HG03457 (cell line): Measurements from ENCODE around the gene STARD13.

Experiments used
- ATAC-seq: cut with Tn5 transposase; IDR thresholded peaks from one replicate; pipeline ENCODE4 v1.9.1; 2021; ENCODE audit warnings: moderate number of reproducible peaks; ENCODE audit not compliant: unreplicated experiment

The STARD13 gene, protein sequence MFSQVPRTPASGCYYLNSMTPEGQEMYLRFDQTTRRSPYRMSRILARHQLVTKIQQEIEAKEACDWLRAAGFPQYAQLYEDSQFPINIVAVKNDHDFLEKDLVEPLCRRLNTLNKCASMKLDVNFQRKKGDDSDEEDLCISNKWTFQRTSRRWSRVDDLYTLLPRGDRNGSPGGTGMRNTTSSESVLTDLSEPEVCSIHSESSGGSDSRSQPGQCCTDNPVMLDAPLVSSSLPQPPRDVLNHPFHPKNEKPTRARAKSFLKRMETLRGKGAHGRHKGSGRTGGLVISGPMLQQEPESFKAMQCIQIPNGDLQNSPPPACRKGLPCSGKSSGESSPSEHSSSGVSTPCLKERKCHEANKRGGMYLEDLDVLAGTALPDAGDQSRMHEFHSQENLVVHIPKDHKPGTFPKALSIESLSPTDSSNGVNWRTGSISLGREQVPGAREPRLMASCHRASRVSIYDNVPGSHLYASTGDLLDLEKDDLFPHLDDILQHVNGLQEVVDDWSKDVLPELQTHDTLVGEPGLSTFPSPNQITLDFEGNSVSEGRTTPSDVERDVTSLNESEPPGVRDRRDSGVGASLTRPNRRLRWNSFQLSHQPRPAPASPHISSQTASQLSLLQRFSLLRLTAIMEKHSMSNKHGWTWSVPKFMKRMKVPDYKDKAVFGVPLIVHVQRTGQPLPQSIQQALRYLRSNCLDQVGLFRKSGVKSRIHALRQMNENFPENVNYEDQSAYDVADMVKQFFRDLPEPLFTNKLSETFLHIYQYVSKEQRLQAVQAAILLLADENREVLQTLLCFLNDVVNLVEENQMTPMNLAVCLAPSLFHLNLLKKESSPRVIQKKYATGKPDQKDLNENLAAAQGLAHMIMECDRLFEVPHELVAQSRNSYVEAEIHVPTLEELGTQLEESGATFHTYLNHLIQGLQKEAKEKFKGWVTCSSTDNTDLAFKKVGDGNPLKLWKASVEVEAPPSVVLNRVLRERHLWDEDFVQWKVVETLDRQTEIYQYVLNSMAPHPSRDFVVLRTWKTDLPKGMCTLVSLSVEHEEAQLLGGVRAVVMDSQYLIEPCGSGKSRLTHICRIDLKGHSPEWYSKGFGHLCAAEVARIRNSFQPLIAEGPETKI

DNA sequence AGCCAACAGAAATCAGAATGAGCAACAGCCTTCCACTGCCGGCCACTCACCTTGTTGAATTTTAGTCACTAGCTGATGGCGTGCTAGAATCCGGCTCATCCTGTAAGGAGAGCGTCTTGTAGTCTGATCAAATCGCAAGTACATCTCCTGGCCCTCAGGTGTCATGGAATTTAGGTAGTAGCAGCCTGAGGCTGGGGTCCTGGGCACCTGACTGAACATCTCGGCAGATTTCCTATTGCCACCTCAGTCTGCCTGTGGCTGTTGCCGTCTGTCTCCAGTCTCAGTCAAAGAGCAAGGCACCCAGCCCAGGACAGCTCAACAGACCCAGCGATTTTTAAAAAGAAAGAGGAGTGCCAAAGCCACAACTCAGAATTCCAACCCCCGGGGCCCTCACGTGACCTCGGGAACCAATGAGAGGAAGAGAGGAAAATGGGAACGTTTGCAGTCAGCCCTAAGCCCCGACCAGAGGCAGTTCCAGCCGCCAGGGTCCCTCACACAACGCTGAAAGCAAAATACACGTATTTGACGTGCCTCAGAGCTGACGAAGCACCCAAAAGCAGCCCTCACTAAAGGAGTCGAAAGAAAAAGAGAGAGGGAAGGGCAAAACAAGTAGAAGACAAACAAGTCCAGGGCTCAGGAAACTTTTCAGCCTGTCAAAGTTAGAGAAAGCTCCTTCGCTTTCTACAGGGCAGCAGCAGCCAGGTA is at the start of gene STARD13:
Gene STARD13 (minus strand): TSS at position 336 of the 705 bp plus-strand sequence. CDS start 117 bp downstream, at position 219.
- ATAC-seq: peak; percentile 40

DNA sequence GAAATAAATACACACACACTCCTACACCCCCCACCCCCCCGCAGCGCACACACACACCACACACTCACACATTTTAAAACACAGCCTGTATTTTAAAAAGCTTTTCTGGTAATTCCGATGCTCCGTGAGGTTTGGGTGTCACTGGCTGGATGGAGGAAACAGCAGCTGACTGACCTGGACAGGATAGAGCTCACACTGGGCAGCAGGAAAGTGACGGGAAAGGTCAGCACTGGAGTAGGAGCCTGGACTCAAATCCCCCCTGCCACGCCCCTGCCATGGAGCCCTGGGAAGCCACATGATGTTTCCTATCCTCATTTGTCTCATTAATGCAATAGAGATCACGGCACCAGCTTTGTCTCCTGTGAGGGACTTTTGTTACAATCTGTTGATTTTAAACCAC is 49.3 kb upstream of the STARD13 start:
- ATAC-seq: no peak

DNA sequence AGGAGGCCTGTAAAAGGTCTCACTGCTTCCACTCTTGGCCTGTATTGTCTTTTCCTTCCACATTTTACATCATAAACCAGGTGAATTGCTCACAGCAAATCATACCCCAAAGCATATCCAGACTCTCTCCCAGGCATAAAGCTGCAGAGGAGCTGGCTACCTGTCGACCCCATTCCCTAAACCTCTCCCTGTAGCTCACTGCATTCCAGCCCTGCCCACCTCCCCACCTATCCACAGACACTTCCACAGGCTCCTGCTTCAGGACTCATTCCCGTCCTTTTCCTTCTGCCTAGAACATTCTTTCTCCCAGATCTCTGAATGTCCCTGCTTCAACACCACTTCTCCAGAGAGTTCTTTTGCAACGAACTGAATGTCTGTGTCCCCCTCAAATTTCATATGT is 46.4 kb upstream of the STARD13 start:
- ATAC-seq: no peak

DNA sequence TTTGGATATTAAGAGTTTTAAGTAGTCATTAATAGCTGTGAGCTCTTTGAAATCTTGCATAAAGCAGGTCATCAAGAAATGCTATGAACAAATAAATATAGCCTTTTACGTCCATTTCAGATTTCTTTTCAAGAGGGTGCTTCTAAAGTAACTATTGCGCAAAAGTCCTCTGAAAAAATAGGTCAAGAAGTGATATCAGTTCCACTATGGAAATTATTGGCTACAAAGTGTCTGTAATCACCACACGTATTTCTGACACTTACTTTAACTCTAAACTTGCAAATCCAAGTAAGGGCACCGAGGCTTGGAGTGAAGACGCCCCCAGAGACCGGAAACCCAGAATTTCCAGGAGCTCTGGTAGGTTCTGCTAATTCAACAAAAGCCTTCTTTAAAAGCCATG is 44.9 kb upstream of the STARD13 start:
- ATAC-seq: no peak

DNA sequence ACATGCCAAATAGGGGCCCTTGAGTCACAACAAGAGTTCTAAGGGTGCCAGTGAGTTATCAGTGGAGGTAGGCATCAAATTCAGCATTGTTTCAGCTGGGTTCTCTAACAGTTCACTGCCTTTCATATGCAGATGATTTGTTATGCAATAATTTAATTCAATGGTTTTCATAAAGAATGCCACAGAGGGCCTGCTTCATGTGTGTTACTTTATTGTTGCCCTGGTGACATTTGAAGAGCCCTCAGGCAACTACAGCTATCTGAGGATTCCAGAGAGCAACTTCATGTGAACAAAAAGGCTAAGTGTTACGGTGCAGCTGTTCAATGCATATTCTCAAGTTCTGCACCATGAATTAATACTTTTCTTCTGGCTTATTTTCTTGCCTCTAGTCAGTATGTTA is 43.1 kb upstream of the STARD13 start:
- no peak for ATAC-seq

DNA sequence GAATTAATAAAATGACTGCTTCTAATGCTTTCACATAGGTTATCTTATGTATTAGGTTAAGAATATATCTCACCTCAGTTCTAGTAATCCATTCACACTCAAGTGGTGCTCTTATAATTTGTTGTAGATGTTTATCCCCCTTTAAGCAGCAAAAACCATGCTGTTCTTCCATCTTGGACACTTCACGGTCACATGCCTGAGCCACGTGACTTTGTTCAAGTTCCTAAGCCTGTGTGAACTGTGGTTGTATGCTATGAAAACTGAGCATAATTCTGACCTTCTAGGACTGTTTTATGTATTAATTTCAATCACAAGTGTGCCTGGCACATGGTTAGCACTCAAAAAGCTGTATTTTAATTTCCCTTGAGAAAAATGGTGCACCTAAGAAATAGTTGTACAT is 41.2 kb upstream of the STARD13 start:
- no peak for ATAC-seq

DNA sequence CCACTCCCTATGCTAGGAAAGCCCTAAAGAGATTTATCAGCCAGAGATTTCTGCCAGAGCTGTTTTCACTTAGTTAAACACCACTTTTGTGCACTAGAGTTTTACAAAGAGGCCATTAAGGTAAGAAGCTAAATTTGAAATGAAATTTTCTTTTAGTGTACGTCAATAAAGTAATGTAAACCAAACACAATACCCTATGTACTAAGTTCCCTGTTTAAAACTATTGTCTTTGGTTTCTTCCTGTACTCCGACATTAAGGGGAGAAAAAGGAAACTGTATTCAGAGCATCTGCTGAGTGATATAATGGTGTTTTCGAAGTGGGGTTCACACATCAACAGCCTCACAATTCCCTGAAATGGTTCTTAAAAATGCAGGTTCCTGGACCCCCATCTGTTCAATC is 40.7 kb upstream of the STARD13 start:
- no peak for ATAC-seq

DNA sequence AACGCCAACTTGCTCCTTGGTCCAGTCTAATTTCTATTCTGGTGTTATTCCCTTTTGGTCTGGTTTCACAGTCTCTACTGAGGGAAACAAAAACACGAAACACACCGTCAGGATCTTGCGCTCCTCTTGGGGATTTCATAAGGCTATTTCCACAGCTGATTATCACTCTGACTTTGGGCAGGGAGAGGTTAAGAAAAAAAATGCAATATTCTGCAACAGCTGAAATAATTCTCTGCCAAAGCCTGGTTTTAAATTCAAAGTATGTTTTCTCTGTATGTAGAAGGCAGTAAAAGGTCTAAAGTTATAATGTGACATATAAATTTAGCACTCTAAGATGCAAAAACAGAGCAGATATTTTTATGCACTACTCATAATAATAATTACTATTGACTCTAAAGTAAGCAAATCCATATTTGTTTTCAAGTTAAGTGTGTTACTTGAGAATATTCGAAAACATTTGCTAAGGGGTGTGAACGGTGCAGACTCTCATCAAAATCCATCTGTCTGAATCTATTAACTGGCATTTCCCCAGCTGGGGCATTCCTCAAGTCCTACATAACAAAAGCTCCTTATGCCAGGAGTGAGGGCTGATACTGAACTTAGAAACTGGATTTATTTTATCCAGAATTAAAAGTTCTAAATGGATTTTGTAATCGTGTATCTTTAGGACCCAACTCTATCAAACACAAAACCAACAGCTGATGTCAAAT is 38.4 kb upstream of the STARD13 start:
- ATAC-seq: no peak

DNA sequence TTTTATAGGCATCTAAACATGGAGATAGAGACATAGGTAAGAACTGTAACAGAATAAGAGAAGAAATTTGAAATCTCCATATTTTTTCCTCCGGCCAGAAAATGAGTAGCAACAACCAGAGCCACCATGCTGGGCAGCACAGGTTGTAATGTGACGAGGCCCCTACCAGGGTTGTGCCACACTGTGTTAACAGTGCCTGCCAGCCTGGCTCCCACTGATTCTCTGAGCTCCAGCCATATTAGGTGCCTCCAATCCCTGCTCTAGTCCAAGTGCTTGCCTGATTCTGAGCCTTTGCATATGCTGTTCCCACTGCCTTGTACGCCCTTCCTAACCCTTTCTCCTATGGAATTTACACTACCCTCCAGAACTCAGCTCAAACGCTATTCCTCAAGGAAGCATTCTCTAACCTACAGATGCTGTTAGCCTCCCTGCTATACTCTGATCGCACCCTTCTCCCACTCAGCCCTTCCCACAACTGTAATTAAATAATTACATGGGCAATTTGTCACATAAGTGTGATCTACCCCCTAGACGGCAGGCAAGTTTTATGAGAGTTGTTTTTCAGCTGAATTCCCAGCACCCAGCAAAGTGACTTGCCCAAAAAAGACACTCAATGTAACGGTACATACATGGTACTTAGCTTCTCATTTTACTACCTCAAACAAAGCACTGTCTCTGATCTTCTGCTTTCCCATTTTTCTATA is 37.6 kb upstream of the STARD13 start:
- no peak for ATAC-seq

DNA sequence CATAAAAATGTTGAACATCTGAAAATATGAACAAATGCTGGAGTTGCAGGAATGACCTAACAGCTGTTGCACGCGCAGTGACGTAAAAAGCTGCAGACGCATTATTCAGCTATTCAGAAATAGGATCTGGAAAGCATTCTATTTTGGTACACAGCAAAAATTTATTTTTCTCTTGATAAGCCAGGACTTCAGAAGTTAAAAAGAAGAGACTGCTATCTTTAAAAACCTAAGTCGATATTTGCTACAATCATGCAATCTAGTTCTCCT is 36.9 kb upstream of the STARD13 start:
- no peak for ATAC-seq

DNA sequence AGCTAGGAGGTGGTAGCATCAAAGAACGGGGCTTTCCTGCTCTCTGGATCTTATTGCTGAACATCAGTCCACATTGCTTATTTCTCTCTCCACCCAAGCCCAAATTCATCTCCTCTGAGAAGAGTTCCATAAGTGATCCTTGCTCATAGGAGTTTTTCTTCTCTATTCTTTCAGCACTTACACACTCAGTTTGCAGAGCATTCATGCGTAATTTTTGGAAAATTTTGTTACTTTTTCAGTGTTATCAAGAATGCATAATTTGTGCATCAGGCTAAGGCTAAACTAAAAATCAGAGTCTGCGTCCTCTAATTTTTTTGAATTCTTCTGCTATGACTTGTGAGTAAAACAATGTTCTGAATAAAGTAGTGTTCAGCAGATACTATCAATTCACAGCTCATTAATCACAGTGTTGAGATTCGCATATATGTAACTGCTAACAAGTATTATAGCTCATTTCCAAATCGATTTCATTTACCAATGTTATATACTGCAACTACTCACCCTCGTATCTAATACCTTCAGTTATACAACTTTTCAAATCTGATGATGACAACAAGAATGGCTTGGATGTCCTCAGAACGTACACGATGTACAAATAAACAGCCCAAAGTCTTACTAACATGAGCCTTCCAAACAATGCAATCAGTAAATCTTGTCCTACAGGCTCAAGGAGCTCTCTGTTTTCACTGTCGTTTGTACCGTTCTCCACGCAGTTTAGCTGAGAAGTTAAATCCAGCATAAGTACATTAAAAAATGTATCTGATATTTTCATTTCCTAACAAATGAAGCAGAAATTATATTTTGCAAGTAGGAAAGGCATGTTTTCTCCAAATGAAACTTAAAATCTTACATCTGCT is 36.4 kb upstream of the STARD13 start:
- no peak for ATAC-seq

DNA sequence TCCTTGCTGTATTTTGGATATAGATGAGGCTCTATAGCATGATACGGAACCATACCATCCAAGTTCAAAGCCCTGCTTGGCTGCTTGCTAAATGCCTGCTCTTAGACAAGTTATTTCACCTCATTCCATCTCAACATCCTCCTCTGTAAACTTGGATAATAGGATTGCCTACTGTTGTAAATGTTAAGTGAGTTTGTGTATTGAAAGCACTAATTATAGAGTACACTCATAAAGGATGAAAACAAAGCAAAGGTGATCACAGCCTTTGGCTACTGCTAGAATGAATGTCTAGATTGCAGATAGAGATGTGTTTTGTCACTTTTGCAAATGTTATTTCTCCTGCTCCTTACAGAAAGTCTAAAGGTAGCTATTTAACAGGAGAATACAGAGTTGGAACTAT is 34.3 kb upstream of the STARD13 start:
- ATAC-seq: no peak

DNA sequence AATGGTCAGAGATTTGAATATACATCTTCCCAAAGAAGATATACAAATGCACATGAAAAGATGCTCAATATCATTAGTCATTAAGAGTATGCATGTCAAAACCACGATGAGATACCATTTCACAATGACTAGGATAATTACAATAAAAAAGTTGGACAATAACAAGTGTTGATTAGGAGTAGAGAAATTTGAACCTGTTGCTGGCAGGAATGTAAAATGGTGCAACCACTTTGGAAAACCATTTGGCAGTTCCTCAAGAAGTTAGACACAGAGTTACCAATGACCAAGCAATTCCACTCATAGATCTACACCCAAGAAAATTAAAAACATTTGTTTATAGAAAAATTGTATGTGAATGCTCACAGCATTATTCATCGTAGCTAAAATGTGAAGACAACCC is 33.2 kb upstream of the STARD13 start:
- ATAC-seq: no peak

DNA sequence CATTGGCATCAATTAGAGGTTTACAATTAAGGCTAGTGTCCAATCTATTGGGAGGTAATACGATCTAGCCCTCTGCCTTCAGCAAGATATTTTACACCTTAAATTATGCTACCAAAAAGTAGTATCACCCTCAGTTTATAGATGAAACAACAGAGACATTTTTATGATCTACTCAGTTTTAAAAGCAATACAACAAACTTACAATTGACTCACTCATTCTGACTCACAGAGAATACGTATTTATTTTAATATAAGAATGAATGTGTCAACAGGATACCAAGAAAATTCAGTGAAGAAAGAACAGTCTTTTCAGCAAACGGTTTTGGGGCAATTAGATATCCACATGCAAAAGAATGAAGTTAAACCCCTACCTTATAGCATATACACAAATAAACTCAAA is 32.5 kb upstream of the STARD13 start:
- ATAC-seq: no peak

DNA sequence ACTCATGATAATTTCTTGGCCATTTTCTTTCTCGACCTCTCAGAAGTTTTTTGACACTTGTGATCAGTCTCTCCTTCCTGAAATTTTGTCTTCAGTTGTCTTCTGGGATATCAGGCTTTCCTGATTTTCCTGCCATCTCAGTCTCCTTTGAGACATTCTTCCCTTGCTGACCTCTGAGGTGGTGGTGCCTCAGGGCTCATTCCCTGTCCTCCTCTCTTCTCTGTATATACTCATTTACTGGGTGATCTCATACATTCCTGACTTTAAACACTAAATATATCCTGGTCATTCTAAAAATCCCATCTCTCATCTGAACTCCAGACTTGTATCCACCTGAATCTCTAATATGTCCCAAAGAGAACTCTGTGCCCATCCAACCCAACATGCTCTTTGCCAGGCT is 31.3 kb upstream of the STARD13 start:
- ATAC-seq: no peak

DNA sequence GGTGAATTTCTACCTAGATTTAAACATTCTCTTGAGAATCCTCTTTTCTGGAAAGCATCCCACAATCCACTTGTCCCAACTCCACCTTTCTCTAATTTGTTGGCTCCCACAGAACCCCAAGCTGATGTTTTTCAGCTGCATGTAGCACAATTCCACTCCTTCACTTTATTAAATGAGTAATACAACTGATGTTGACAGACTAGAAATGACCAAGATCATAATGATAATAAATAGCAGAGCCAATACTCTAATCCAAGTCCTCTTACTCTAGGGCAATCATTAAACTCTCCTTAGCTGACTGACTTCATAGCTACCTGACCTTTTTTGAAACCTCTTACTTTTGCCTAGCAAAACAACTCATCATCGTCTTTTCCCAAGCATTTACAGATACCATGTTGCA is 27.9 kb upstream of the STARD13 start:
- no peak for ATAC-seq

DNA sequence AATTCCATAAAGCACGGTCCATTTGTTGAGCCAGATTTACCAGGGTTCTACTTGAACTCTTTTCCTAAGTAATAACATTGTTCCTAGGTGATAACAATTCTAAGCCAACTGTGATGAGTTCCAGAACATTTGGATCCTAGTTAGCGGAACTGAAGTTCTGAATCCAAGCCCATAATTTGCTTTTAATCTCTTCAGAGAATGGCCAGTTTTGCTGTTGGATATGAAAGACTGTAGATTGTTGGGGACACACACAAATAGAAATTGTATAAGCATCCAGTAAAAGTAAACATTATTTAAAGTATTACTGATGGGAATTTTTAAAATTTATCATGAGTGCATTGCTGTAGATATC is 27.3 kb upstream of the STARD13 start:
- no peak for ATAC-seq

DNA sequence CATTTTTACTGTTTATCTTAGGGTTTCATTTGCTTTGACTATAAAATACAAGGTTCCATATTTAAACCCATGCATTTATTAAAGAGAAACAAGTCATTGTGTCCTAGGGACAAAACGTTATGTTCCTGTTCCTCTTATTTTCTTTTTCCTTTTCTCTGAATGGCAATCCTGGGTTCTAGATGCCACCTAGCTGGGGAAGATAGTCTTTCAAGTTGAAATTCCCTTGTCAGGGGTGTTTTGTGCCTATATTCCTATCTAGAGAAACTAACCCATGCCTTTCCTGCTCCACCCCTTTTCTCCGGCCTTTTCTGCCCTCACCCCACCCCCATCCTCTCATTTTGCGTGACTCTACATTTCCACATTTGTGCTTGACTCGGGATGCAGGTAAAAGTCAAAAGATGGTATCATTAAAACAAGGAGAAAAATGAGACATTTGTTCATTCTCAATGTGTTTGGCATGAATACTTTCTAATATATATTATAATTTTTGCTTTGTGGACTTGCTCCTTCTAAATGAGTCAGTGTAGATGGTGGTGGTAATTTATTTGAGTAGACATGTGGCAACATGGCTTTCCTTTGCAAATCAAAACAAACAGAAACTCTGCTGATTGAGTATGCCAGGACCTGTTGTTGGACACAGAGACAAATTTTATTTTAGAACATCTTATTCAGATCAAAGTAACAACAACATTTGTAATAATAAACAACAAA is 26.8 kb upstream of the STARD13 start:
- ATAC-seq: no peak

DNA sequence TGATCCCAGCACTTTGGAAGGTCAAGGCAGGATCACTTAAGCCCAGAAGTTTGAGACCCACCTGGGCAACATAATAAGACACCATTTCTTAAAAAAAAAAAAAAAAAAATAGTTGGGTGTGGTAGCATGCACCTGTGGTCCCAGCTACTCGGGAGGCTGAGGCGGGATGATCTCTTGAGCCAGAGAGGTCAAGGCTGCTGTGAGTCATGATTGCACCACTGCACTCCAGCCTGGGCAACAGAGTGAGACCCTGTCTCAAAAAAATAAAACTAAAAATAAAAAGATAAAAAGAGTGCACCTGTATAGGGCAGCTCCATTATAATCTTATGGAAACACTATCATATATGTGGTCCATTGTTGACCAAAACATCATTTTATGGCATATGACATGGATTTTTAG is 25.5 kb upstream of the STARD13 start:
- ATAC-seq: no peak
